ENCODE results near the gene CD109.
A peak's percentile ranks its signal among the peaks of the same experiment; 100 is the strongest.
"Not testable (repeated sequence)": the region's sequence is repeated elsewhere in the genome, so short reads cannot be mapped to it uniquely, and the experiment has no call there.

The CD109 gene

DNA sequence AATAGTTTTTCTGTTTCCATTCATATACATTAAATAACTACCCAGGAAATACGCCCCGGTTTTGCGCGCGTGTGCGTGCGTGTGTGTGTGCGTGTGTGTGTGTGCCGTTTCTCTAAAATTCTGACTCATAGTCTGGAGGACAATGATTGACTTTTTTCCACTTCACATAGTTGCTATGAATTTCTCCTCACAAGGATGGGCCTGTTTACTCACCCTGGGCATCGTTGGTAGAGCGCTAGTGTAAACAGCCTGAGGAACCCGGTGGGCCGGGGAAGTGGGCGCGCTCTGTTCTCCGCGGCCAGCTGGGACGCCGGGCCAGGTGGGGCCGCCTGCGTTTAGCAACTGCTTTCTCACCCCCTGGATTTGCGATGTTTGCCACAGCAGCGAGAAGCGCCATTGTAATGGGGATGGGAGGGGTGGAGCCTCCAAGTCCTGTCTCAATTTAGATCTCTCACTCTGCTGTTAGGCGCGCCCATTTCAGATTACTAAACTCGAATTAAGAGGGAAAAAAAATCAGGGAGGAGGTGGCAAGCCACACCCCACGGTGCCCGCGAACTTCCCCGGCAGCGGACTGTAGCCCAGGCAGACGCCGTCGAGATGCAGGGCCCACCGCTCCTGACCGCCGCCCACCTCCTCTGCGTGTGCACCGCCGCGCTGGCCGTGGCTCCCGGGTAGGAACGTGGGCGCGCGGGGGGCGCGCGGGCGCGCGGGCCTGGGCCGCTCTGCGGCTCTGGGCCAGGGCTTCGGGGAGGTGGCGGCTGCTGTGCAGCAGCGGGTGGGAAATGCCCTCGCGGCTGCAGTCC, at the start of gene CD109:
Gene CD109, plus strand, starts transcription at position 585 of the 803 bp plus-strand sequence. Its CDS starts 13 bp downstream, at position 598.
- peak; percentile 47 for DNase-seq (ENCODE audit: low spot score)

DNA sequence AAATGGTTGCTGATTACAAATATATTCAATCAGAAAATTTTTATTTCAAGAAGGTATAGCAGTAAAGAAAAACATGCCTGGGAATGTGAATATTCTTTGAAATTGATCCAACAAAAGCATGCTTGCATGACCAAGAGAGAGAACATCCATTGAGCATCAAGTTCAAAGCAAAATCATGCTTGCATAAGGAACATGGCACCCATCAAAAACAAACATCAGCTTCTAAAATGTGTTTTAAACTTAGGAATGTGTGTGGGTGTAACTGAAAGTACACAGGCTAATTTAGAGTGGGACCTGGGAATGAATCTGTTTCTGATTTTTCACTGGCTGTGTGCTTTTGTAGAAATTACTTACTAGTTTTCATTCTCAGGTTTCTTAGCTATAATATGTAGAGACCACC, 47.8 kb upstream of the CD109 start:
- no peak for DNase-seq (ENCODE audit: low spot score)

DNA sequence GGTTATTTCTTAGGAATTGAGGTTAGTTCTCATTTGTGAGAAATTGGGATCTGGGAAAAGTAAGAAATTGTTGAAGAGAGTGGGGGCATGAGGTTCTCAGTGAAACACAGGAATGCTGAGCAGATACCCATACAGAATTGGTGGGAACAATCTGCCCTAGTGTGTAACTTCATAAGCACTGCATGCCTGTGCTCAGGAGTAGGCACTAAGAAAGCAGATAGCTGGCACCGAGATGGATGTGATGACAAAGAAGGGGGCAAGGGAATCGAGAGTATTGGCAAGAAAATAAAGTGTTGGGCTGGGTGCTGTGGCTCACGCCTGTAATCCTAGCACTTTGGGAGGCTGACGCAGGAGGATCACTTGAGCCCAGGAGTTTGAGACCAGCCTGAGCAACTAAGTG, 46.2 kb upstream of the CD109 start:
- DNase-seq (ENCODE audit: low spot score), result no peak

DNA sequence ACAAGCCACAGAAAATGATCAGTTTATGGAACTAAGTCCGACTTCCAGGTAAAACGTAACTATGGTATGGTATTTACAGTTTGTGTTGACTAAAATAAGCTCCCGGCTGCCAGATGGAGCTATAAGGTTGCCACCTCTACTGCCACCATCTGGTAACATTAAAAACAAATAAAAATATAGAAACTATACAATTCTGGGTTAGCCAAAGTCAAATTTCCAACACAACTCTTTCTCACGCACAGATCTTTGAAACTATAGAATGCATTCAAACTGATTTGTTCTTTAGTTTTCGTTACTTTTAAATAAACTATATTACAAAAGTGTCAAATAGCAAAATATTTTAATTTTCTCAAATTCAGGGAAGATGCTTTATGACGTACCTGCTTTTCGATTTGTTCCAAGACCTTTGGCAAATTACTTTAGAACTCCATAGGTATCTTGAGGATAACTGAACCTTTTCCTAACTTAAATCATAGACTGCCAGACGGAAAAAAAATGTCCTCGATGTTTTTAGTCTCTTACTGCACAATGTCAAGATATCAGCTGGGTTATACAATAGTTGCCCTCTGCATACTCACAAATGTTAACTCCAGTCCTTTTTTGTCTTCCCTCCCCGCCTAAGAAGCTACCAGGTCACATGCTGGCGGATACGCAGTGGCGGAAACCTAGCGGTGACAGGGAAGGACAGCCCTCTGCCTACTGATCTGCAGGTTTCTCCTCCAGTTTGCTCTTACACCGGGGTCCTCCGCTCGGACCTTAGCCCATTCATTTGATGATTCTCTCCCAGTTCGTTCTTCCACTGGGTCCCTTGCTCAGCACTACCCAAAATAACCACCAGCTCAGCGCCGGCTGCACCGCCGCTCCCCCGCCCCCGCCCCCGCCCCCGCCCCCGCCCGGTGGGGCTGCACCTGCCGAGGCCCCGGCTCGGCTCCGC, 43.1 kb upstream of the CD109 start:
- DNase-seq (ENCODE audit: low spot score), result peak; percentile 83

DNA sequence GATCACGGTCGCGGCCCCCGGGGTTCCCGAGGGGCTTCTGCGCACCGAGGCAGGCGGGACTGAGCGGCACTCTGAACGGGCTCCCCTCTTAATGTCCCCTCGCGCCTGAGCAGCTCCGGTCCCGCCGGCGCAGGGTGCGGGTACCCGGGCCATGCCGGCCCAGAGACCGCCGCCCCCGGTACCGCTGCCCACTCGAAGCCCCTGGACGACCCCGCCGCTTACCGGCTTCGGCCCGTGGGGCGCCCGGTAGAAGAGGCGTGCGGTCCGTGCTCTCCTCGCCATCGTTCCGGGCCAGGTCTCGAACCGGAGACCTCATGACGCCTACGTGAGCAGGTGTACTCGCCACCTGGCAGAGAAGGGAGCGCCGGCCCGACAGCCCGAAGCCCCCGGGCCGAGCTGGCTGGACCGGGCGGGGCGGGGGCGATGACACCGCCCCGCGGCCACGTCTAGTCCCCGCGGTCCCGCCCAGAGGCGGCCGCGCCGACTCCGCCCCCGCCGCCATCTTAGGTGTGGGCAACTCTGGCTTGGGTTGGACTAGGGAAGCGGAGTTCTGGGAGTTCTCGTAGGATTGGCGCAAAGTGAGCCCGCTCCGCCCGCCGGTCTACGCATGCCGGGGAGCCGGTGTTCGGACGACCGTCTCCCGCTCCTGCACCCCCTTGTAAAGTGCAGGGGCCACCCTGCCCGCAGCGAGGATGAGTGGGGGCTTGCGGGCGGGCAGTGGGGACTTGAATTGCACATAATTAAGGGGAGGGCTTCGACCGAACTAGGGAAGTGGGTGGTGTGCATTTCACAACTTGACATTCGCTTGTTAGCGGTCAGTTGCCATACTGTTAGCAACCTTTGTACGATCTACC, 42.2 kb upstream of the CD109 start, which contains the start of gene SLC17A5:
Gene SLC17A5, minus strand, starts transcription at position 422 of the 854 bp plus-strand sequence. Its CDS starts 106 bp downstream, at position 316.
- peak; percentile 96 for DNase-seq (ENCODE audit: low spot score)

DNA sequence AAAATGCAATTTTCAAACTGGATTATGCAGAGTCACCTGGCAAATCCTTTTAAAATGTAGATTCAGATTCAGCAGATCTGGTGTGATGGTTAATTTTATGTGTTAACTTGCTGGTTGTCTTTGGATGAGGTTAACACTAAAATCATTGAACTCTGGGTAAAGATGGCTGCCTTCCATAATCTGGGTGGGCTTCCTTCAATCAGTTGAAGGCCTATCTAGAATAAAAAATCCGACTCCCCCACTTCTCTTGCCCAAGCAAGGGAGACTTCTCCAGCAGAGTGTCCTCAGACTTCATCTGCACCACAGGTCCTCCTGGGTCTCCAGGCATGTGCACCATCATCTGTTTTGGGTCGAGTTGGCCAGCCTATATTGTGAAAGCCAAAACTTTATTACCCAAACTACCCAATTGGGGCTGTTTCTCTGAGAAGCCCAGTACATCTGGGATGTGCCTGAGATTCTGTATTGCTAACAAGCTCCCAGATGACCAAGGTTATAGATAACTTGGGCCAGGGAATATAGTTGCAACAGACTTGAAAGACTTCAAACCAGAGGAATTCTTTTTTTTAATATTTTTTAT, 40.6 kb upstream of the CD109 start:
- DNase-seq (ENCODE audit: low spot score), result no peak

DNA sequence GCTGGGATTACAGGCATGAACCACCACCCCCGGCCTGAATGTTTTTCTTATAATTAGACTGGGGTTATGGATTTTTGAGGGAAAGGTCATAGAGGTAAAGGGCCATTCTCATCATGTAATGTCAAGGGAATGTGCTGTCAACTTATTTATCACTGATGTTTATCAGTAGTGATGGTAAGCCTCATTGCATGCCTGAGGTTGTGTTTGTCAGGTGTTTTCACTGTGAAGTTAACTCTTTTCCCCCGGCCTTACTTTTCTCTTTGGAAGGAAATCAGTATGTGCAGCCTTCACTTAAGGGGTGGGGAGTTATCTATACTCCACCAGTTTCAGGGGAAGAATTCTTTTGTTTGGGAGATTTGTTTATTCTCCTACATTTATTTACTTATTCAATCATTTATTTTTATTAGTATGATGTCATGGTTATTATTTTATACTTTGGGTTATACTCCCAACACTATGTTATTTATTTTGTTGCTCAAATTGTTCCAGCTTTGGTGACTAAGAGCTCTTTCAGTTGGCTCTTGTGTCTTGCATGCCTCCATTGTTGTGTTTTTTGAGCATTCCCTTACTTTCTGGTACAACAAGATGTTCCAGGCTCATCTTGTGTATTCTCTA, 39.4 kb upstream of the CD109 start:
- no peak for DNase-seq (ENCODE audit: low spot score)

DNA sequence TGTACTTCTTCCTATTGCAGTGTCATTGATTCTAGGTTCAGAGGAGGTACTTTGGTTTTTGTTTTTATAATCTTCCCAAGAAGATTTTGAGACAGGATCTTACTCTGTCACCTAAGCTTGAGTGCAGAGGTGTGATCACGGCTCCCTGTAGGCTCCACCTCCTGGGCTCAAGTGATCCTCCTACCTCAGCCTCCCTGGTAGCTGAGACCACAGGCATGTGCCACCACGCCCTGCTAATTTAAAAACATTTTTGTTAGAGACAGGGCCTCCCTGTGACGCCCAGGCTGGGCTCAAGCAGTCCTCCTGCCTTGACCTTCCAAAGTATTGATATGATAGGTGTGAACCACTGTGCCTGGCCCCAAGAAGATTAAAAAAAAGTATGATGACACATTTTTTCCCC, 38.8 kb upstream of the CD109 start:
- DNase-seq (ENCODE audit: low spot score), result no peak

DNA sequence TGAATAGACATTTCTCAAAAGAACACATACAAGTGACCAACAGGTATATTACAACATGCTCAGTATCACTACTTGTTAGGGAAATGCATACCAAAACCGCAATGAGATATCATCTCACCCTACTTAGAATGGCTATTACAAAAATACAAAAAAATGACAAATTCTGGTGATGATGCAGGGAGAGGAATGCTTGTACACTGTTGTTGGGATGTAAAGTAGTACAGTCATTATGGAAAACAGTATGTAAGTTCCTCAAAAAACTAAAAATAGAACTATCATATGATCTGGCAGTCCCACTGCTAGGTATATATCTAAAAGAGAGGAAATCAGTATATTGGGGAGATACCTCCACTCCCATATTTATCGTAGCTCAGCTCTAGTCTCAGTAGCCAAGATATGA, 31.3 kb upstream of the CD109 start:
- DNase-seq (ENCODE audit: low spot score), result no peak

DNA sequence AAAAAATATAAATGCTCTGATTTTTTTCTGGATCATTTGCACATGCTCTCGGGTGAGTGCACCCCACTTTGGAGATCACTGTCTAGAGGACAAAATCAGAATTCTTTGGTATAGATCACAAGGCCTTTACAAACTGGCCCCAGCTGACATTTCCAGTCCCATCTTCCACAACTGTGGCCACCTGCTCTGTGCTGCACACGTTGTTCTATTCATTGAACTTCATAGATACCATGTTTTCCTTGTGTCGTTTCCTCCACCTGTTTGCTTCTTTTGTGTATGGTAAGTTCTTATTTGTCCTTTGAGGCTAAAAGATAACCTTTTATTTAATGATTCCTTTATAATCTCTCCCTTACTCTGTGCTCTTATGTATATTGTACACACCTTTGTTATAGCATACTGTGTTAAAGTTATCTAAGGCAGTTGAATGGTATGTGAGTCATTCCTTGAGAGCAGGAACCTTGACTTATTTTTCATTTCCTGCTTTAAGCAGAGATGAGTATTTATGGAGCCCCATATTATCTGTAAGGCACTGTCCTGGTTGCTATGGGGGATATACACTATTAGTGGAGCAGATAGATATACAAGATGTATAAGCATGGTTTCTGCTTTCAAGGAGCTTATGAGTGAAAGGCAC, 30.2 kb upstream of the CD109 start:
- no peak for DNase-seq (ENCODE audit: low spot score)

DNA sequence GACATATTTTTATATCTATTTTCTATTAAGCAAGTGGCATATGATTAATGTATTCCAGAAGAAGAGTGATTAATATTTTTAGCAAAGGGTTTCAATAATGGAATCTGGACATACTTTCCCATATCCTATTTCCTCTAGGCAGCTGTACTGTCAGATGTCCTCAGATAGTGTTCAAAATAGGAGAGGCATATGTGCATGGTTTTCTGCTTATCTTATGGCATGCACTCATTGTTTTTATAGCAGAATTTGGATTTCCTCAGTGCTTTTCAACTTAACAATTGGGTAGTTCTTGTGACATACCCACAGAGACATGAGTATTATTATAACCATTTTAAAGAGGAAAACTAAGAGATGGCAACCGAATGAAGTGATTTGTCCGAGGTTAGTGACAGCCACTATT, 29.6 kb upstream of the CD109 start:
- no peak for DNase-seq (ENCODE audit: low spot score)

DNA sequence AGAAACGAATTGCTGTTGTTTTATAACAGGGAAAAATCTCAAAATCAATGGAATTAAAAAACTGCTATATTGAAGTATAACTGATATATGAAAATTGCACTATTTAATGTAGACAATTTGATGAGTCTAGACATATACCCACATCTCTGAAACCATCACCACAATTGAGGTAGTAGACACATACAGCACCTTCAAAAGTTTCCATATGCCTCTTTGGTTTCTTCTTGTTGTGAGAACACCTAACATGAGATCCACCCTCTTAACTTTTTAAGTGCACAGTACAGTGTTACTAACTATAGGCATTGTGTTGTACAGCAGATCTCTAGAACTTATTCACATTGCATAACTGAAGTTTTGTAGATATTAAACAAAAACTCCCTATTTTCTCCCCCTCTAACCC, 28.2 kb upstream of the CD109 start:
- no peak for DNase-seq (ENCODE audit: low spot score)

DNA sequence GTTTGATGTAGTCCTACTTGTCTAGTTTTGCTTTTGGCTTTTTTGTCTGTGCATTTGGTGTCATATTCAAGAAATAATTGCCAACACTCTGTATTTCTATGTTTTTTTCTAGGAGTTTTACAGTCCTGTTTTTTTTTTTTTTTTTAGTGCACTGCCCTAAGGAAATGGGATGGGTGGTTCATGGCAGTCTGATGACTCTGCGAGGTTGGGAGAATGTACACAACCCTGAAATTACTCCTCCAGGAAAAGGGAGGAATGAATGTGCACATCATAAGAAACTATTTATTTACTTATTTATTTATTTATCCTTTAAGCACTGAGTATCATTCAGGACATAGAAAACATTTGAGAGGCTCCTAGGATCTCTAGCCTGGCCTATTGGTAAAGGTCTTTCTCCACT, 27.0 kb upstream of the CD109 start:
- DNase-seq (ENCODE audit: low spot score), result no peak

DNA sequence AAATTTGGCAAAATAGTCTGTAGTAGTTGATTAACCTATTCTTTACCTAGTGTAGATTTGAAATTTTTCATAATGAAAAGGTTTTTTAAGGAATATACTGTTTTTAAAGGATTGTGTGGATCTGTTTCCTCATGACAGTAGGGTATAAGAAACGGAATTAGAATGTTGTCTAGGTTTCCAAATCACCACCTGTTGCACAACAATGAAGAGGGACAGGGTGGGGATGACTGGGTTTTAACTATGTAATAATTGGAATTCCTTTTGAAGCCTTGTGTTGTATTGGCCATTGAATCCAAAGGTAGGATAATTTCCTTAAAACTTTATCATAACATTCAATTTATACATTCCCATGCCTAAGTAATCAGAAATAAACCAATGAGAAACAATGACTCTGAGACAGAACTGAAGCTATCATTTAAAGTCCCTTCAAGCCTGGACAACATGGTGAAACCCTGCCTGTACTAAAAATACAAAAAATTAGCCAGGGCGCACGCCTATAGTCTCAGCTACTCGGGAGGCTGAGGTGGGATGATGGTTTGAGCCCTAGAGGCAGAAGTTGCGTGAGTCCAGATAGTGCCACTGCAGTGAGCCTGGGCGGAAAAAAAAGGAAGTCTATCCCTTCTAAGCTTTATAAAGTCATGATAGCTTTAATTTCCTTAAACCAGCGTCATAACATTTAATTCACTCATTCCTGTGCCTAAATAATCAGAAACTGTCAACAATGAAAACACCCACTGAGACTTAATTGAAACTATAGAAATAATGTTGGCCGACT, 23.9 kb upstream of the CD109 start:
- no peak for DNase-seq (ENCODE audit: low spot score)

DNA sequence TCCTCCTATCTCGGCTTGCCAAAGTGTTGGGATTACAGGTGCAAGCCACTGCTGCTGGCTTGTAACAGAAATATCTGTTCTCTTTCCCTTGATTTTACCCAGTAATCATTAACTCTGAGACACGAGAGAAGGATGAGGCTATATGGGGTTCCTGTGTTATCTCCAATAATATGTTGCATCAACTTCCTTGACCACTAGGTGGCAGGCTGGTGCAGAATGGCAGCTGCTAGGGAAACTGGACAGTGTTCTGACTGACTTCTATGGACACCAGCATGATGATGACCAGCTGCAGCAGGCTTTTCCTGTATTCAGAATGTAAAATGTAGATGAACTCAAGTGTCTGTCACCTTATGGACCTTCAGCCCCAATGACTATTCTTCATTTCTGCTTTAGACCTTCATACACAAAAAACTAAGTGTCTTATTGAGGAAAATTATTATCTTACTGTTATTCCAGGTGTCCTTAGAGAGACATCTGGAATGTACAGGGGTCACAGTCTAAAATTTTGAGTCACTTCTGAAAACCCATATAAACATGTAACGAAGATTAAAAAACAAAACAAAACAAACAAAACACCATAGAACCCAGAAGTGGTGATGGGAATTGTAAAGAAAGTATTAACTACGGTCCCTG, 20.4 kb upstream of the CD109 start:
- DNase-seq (ENCODE audit: low spot score), result peak; percentile 63

DNA sequence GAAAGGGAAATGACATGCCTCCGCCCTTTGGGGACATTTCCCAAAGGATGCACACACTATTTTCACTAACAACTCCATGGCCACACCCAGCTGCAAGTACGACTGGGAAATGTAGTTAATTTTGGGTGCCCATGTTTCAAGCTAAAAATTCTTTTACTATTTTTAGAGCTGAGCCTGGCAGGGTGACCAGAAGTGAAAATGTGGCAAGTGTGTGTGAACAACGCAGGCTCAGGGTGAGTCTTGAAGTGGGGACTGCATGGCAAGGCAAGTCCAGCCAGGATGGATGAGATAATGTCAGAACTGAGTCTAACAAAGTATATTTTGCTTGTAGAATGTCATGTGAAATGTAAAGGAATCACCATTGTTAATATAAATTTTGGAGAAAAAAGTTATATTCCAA, 17.0 kb upstream of the CD109 start:
- no peak for DNase-seq (ENCODE audit: low spot score)

DNA sequence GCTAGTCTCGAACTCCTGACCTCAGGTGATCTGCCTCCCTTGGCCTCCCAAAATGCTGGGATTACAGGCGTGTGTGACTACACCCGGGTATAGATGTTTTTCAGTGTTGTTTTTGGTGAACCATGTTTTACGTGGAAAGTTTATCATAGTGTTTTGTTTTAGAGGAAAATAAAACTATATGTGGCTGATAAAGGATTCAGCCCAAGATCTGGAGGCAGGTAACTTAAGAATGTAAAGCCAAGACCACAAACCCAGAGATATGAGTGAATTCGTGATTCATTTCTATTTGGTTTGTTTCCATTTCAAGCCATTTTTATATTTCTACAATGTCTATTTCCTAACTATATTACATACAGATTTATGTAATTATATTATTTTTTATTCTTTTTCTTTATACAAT, 16.2 kb upstream of the CD109 start:
- DNase-seq (ENCODE audit: low spot score), result not testable (repeated sequence)

DNA sequence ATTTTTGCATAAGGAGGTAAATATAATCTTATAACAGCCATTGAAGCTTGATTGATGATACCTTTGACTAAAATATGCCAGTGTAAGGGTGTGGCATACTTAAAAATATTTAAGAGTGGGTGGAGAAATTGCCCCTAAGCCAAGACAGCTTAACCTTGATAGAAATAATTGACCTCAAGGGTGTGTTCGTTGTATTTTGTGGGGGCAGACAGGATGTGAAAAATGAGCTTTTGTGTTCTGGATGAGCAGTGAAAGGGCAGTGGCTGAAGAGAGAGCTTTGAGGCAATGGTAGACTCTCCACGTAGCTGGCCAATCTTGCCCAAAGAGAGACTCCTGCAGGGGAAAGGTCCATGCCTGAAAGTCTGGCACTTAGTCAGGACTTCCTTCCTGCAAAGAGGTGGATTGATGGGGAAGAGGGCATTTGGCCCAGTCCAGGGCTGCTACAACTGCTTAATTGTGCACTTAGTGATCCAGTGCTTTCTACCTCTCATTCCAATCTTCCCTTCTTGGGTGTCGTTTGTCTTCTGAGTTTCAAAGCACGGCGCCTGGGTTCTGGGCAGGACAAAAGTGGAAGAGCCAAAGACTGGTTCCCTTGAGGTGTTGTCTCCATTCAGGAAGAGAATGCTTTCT, 15.6 kb upstream of the CD109 start:
- no peak for DNase-seq (ENCODE audit: low spot score)

DNA sequence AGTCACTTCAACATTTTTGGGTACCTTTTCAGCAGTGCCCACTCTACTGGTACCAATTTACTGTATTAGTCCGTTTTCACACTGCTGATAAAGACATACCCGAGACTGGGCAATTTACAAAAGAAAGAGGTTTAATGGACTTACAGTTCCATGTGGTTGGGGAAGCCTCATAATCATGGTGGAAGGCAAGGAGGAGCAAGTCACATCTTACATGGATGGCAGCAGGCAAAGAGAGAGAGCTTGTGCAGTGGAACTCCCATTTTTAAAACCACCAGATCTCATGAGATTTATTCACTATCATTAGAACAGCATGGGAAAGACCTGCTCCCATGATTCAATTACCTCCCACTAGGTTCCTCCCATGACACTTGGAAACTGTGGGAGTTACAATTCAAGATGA, 12.4 kb upstream of the CD109 start:
- not testable (repeated sequence) for DNase-seq (ENCODE audit: low spot score)
